AG04449 (cell line): ENCODE measurements around the gene TBCA.

Source experiments
- CTCF ChIA-PET: fragments of 350-600 bp; formaldehyde crosslinking; extraction: SDS; loops from one replicate; lab custom pipeline; 2021; ENCODE audit warnings: antibody characterized with exemption; lab: Yijun Ruan, JAX
- POLR2A ChIA-PET: fragments of 400-600, 350-600 bp; formaldehyde crosslinking; extraction: SDS; loops from one replicate; lab custom pipeline; 2020; ENCODE audit warnings: antibody characterized with exemption, inconsistent platforms; lab: Yijun Ruan, JAX
- DNase-seq: peaks from one replicate; pipeline ENCODE4 v3.0.0-alpha.2; 2010; ENCODE audit warnings: low read depth, low spot score
- H3K4me3 ChIP-seq: 2 replicates; pipeline ENCODE4 v1.5.1; 2011; ENCODE audit warnings: low read depth, mild to moderate bottlenecking, control low read depth, low read length
- TF ChIP-seq, protein P1 (sequence below): IDR thresholded peaks from one replicate; pipeline ENCODE4 v1.5.1; 2011; ENCODE audit warnings: mild to moderate bottlenecking, moderate library complexity, low read length, control low read depth, inconsistent platforms; ENCODE audit not compliant: insufficient read depth; ENCODE audit errors: missing control alignments

Gene TBCA

GRCh38 chr5:77748160-77748559 lies 28.0 kb downstream of the TBCA start:
- H3K4me3 ChIP-seq: no peak overlapping the region
- TF ChIP-seq, protein P1, sequence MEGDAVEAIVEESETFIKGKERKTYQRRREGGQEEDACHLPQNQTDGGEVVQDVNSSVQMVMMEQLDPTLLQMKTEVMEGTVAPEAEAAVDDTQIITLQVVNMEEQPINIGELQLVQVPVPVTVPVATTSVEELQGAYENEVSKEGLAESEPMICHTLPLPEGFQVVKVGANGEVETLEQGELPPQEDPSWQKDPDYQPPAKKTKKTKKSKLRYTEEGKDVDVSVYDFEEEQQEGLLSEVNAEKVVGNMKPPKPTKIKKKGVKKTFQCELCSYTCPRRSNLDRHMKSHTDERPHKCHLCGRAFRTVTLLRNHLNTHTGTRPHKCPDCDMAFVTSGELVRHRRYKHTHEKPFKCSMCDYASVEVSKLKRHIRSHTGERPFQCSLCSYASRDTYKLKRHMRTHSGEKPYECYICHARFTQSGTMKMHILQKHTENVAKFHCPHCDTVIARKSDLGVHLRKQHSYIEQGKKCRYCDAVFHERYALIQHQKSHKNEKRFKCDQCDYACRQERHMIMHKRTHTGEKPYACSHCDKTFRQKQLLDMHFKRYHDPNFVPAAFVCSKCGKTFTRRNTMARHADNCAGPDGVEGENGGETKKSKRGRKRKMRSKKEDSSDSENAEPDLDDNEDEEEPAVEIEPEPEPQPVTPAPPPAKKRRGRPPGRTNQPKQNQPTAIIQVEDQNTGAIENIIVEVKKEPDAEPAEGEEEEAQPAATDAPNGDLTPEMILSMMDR: no peak
- ChIA-PET POLR2A (no interaction called here), CTCF (no interaction called here)
- DNase-seq: no peak

DNA sequence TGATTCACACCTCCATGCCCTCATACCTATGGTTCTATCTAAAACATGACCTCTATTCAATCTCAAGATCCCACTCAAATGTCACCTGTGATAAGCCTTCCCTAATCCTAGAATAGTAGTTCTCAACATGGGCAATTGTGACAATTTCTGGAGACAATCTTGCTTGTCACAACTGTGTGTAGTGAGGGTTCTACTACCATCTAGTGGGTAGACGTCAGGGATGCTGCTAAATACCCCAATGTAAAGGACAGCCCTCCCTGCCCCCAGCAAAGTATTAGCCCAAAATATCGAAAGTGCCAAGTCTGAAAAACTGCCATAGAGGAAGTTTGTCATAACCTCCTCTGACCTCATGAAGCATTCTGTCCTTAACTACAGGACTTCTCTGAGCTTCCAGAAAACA lies 32.0 kb downstream of the TBCA start:
- DNase-seq: no peak
- TF ChIP-seq, protein P1: no peak
- POLR2A ChIA-PET: no interaction called here
- no peak overlapping the region for H3K4me3 ChIP-seq
- CTCF ChIA-PET: no interaction called here

DNA sequence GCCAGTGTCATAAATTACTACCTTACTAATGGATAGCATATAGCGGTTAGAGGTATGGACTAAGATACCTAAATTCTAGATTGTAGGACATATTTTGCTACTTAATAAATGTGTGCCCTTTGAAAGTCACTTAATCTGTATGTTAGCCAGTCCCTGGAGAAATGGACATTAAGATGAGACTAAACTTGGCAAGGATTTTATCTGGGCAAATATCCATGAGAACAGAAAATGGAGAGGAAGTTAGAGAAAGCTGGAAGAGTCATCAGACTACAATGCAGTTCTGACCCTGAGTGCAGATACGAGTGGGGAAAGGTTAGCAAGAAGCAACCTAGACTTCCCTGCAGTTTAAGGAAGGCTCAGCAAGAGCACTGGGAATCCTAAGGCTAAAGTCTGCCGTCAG lies 33.0 kb downstream of the TBCA start:
- DNase-seq: no peak
- TF ChIP-seq, protein P1: no peak
- POLR2A ChIA-PET: no interaction called here
- CTCF ChIA-PET: no interaction called here
- H3K4me3 ChIP-seq: no peak overlapping the region

GRCh38 chr5:77741608-77742007 lies 34.5 kb downstream of the TBCA start:
- TF ChIP-seq, protein P1: no peak
- CTCF ChIA-PET: no interaction called here
- no peak overlapping the region for H3K4me3 ChIP-seq
- POLR2A ChIA-PET: no interaction called here
- no peak for DNase-seq

DNA sequence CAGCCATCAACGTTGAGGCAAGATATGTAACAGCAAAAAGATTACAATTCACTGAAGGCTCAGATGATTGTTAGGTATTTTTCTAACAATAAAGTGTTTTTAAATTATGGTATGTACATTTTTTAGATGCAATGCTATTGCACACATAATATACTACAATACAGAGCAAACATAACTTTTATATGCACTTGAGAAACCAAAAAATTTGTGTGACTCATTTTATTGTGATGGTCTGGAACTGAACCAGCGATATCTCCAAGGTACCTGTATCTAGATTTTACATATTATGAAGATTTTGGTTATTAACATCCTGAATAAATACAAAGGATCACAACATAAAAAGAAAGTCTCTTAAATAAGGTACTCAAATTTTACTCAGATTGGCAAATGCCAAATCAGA lies 41.3 kb downstream of the TBCA start:
- TF ChIP-seq, protein P1: no peak
- ChIA-PET CTCF (no interaction called here), POLR2A (no interaction called here)
- no peak for DNase-seq
- no peak overlapping the region for H3K4me3 ChIP-seq

GRCh38 chr5:77733130-77733529 lies 43.0 kb downstream of the TBCA start:
- DNase-seq: no peak
- H3K4me3 ChIP-seq: no peak overlapping the region
- ChIA-PET CTCF (no interaction called here), POLR2A (no interaction called here)
- TF ChIP-seq, protein P1: no peak
